ENCODE results near the gene SEMA7A.

GRCh38 chr15:74438206-74438605, 4.4 kb upstream of the SEMA7A start:
- no peak for TF ChIP-seq CTCF (conservative IDR thresholded peaks at IDR 0.05; ENCODE audit: low read depth, low read length)
- no peak for TF ChIP-seq EZH2phosphoT487 (IDR thresholded peaks at IDR 0.05; ENCODE audit: borderline replicate concordance, low read length)
